ENCODE measurements around the gene SNCG. TPM values are rescaled to one million over a fixed set of nuclear protein-coding genes. Genes with fewer than 3 reads are reported as not detected.

The SNCG gene
- polyA plus RNA-seq, 2 of the 4 experiments (the other 2 are of a cell fraction): 7.4 to 17.9 TPM

DNA sequence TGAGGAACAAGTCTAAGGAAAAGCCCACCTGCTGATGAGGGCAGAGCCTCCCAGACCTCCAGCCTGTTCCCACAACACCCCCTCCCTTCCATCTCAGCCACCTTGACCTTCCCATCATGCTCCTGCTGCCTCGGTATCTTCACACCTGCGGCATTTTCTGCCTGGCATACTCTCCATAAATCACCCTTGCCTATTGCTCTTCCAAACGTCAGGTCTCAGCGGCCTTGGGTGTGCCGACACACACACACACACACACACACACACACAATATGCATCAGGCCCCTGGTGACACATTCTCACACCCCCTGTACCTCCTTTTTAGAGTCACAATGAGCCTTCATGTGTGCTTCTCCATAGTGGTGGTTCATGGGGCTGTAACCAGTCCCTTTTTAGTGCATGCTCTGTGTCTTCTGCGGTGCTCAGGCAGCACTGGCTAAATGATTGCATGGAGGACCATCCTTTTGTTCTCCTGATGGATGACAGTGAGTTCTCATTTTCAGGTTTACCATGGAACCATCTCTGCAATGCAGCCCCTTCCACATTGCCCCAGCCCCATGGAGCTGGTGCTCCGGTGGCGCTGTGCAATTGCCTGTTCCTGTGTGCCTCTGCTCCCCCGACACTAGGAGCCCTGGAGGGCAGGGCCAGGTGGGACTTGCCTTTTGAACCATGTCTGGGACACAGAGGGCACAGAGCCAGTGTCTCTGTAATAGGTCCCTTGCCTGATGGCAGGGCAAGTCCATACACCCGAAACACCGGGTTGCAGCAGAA is 14.4 kb downstream of the SNCG start:
- H3K4me2 ChIP-seq: no peak overlapping the region

DNA sequence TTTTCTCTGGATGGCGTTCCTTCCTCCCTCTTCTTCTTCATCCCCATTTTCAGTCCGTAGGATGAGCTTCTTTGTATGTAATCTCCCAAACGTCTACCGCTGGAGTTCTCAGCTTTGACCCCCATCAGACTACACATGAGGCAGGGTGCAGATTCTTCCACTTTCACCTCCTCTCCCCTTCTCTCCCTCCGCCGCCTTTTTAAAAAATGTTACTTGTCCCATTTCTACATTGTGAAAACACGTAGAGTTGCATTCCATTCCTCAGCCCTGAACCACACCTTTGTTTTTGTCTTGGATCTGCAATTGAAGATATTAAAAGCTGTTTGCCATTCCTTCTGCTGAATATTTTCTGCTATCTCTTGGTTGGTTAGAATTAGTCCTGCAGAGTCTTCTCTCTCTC is 16.1 kb downstream of the SNCG start:
- WGBS (ENCODE audit: missing lambda C conversion rate): 76% methylated on average over 7 of the region's 7 CpGs
- ChIA-PET CTCF (interaction anchor here (0.6 to 1.0 kb wide), 3 partner anchors 14 to 36 kb away, joined by 3 to 4 read pairs (median 3); no protein-coding TSS in a partner anchor), POLR2A (no interaction called here)
- FAIRE-seq (no peak), ATAC-seq (no peak), DNase-seq (ENCODE audit: low read depth in 1 of 2, low spot score in 1 of 2) (no peak)
- H3K27ac ChIP-seq: no peak overlapping the region
- H3K9me3 ChIP-seq: no peaks in the 10 kb centered on the region
- peaks cover 43% of the 10 kb centered on the region for H3K4me1 ChIP-seq
- no peak for TF ChIP-seq PHF8 (IDR thresholded peaks at IDR 0.05; ENCODE audit: borderline replicate concordance, low read depth)
- TF ChIP-seq ZNF302 (CRISPR knock-in tag; IDR thresholded peaks at IDR 0.05): no peak
- no peak for TF ChIP-seq POLR2AphosphoS2 (conservative IDR thresholded peaks at IDR 0.05; ENCODE audit: low read length)
- TF ChIP-seq SMC3 (IDR thresholded peaks at IDR 0.05): no peak
- TF ChIP-seq JUNB (IDR thresholded peaks at IDR 0.05): no peak
- no peak for TF ChIP-seq ESRRA (IDR thresholded peaks at IDR 0.05; ENCODE audit: borderline replicate concordance, low read length)
- no peak for TF ChIP-seq FOSB (CRISPR knock-in tag; IDR thresholded peaks at IDR 0.05)
- TF ChIP-seq MYC (IDR thresholded peaks at IDR 0.05; ENCODE audit: borderline replicate concordance, low read length): no peak
- no peak for TF ChIP-seq HEYL (CRISPR knock-in tag; IDR thresholded peaks at IDR 0.05)
- TF ChIP-seq HOXA7 (CRISPR knock-in tag; IDR thresholded peaks at IDR 0.05): no peak
- TF ChIP-seq BHLHE40 (IDR thresholded peaks at IDR 0.05; ENCODE audit: low read depth, low read length): no peak
- TF ChIP-seq, protein P1, sequence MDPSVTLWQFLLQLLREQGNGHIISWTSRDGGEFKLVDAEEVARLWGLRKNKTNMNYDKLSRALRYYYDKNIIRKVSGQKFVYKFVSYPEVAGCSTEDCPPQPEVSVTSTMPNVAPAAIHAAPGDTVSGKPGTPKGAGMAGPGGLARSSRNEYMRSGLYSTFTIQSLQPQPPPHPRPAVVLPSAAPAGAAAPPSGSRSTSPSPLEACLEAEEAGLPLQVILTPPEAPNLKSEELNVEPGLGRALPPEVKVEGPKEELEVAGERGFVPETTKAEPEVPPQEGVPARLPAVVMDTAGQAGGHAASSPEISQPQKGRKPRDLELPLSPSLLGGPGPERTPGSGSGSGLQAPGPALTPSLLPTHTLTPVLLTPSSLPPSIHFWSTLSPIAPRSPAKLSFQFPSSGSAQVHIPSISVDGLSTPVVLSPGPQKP (IDR thresholded peaks at IDR 0.05; ENCODE audit: low read depth, low read length): no peak
- TF ChIP-seq, protein P2, sequence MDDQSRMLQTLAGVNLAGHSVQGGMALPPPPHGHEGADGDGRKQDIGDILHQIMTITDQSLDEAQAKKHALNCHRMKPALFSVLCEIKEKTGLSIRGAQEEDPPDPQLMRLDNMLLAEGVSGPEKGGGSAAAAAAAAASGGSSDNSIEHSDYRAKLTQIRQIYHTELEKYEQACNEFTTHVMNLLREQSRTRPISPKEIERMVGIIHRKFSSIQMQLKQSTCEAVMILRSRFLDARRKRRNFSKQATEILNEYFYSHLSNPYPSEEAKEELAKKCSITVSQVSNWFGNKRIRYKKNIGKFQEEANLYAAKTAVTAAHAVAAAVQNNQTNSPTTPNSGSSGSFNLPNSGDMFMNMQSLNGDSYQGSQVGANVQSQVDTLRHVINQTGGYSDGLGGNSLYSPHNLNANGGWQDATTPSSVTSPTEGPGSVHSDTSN (IDR thresholded peaks at IDR 0.05): no peak
- TF ChIP-seq MAFK (IDR thresholded peaks at IDR 0.05; ENCODE audit: partially characterized antibody): no peak
- no peak for TF ChIP-seq CBX2 (IDR thresholded peaks at IDR 0.05; ENCODE audit: borderline replicate concordance, low read depth)
- H3K4me3 ChIP-seq: no peak overlapping the region
- H3K4me2 ChIP-seq: no peak overlapping the region

More for the DNA sequence above, 14.4 kb downstream of the SNCG start:
- TF ChIP-seq NR3C1 (IDR thresholded peaks at IDR 0.05) (no peak), HEYL (CRISPR knock-in tag; IDR thresholded peaks at IDR 0.05) (no peak), MAFK (IDR thresholded peaks at IDR 0.05; ENCODE audit: partially characterized antibody) (no peak), RFX5 (IDR thresholded peaks at IDR 0.05) (no peak), FOSB (CRISPR knock-in tag; IDR thresholded peaks at IDR 0.05) (no peak), BHLHE40 (IDR thresholded peaks at IDR 0.05; ENCODE audit: low read depth, low read length) (no peak), SMC3 (IDR thresholded peaks at IDR 0.05) (no peak), MYC (IDR thresholded peaks at IDR 0.05; ENCODE audit: borderline replicate concordance, low read length) (no peak), KDM1A (IDR thresholded peaks at IDR 0.05; ENCODE audit: low read depth) (no peak), ESRRA (IDR thresholded peaks at IDR 0.05; ENCODE audit: borderline replicate concordance, low read length) (no peak)
- TF ChIP-seq, protein P2 (IDR thresholded peaks at IDR 0.05): no peak
- FAIRE-seq (no peak), ATAC-seq (no peak), DNase-seq (ENCODE audit: low read depth in 1 of 2, low spot score in 1 of 2) (no peak)
- Histone ChIP-seq H3K4me1 (peaks cover 30% of the 10 kb centered on the region), H3K4me3 (no peak overlapping the region), H3K9me3 (no peaks in the 10 kb centered on the region), H3K27ac (peak overlapping the region; percentile 0 to 96; a peak in 4 of 6 replicates)
- 94% methylated on average over 9 of the region's 11 CpGs for WGBS (ENCODE audit: missing lambda C conversion rate)
- ChIA-PET POLR2A (no interaction called here), CTCF (no interaction called here)
